ENCODE measurements around the gene PPP2R2C. TPM values are rescaled to one million over a fixed set of nuclear protein-coding genes. Genes with fewer than 3 reads are reported as not detected.

PPP2R2C gene
- total RNA-seq, 1 experiment from 2014 or later: 32.9 TPM

DNA sequence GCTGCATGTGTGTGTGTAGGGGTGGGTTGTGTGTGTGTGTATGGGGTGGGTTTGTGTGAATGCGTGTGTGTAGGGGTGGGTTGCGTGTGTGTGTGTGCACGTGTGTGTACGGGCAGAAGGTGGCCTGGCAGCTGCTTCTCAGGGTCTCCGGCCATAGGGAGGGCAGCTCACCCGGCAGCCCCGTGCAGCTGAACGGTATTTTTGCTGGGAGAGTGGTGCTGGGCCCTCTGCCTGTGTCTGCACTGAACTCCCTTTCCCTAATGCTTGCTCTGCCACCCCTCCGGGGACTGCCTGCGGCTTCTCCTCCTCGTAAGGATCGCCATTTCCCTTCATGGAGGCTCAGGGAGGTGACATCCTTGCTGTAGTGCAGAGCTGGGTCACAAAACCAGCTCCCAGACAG is 172.5 kb downstream of the PPP2R2C start:
- POLR2A ChIA-PET: no interaction called here
- Histone ChIP-seq H3K9me2 (ENCODE audit: insufficient read depth) (no peaks in the 10 kb centered on the region), H3K4me2 (ENCODE audit: low read length) (no peak overlapping the region), H3K4me1 (ENCODE audit: control insufficient read depth in 1 of 2, insufficient read depth in 2 of 2, low read length in 2 of 2) (no peaks in the 10 kb centered on the region), H3K9ac (ENCODE audit: low read length) (no peak overlapping the region), H3K27ac (ENCODE audit: low read depth, low read length) (no peak overlapping the region), H2AFZ (ENCODE audit: low read depth, low read length, poor library complexity, severe bottlenecking) (no peak overlapping the region), H3K36me3 (ENCODE audit: control insufficient read depth in 1 of 2, insufficient read depth in 2 of 2, low read length in 2 of 2) (peaks cover 3 to 5% of the 10 kb centered on the region in 2 experiments; a peak in 2 of 4 replicates), H4K20me1 (ENCODE audit: insufficient read depth) (no peaks in the 10 kb centered on the region), H3K4me3 (replicated peaks in 1 of 2; ENCODE audit: low read depth in 1 of 2, low read length in 2 of 2) (no peak overlapping the region), H3K27me3 (ENCODE audit: insufficient read depth, low read length) (no peaks in the 10 kb centered on the region), H3K79me2 (ENCODE audit: insufficient read depth, low read length) (no peaks in the 10 kb centered on the region), H3K9me3 (ENCODE audit: control insufficient read depth in 1 of 2, insufficient read depth in 1 of 2, low read depth in 1 of 2, low read length in 2 of 2) (no peaks in the 10 kb centered on the region)
- intact Hi-C loops (cut with micrococcal nuclease): no loop called here
- no peak for DNase-seq (ENCODE audit: low read depth, low spot score)
- RAD21 ChIA-PET (ENCODE audit: low non-redundant PET in 1 of 2, low total read pairs in 2 of 2, uncharacterized antibody in 2 of 2, unreplicated experiment in 2 of 2): no interaction called here
- no peak for ATAC-seq
- CTCF ChIA-PET: no interaction called here
- TF ChIP-seq MAX (IDR thresholded peaks at IDR 0.05) (no peak), YY1 (IDR thresholded peaks at IDR 0.05; ENCODE audit: extremely low read depth, insufficient replicate concordance, low read depth, low read length) (no peak), ELF1 (IDR thresholded peaks at IDR 0.05; ENCODE audit: borderline replicate concordance, low read depth) (no peak), ZBTB33 (IDR thresholded peaks at IDR 0.05; ENCODE audit: extremely low read depth, insufficient replicate concordance, low read length) (no peak), SIN3A (IDR thresholded peaks at IDR 0.05; ENCODE audit: low read depth) (no peak), JUND (IDR thresholded peaks at IDR 0.05) (no peak), ZFX (IDR thresholded peaks at IDR 0.05) (no peak), TCF7L2 (IDR thresholded peaks at IDR 0.05; ENCODE audit: borderline replicate concordance, extremely low read depth, insufficient read depth, insufficient read length) (no peak), SP1 (IDR thresholded peaks at IDR 0.05; ENCODE audit: low read depth) (no peak), CEBPB (IDR thresholded peaks at IDR 0.05; ENCODE audit: low read depth) (no peak), ATF3 (IDR thresholded peaks at IDR 0.05) (no peak), EGR1 (IDR thresholded peaks at IDR 0.05; ENCODE audit: low read depth) (no peak), POLR2A (IDR thresholded peaks at IDR 0.05; ENCODE audit: borderline replicate concordance, extremely low read depth, insufficient read depth, insufficient read length) (no peak), SRF (IDR thresholded peaks at IDR 0.05; ENCODE audit: low read depth) (no peak), RAD21 (IDR thresholded peaks at IDR 0.05; ENCODE audit: low read depth) (no peak)
- TF ChIP-seq, protein P1, sequence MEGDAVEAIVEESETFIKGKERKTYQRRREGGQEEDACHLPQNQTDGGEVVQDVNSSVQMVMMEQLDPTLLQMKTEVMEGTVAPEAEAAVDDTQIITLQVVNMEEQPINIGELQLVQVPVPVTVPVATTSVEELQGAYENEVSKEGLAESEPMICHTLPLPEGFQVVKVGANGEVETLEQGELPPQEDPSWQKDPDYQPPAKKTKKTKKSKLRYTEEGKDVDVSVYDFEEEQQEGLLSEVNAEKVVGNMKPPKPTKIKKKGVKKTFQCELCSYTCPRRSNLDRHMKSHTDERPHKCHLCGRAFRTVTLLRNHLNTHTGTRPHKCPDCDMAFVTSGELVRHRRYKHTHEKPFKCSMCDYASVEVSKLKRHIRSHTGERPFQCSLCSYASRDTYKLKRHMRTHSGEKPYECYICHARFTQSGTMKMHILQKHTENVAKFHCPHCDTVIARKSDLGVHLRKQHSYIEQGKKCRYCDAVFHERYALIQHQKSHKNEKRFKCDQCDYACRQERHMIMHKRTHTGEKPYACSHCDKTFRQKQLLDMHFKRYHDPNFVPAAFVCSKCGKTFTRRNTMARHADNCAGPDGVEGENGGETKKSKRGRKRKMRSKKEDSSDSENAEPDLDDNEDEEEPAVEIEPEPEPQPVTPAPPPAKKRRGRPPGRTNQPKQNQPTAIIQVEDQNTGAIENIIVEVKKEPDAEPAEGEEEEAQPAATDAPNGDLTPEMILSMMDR (IDR thresholded peaks at IDR 0.05 in 2 of 3, conservative IDR thresholded peaks at IDR 0.05 in 1 of 3; ENCODE audit: borderline replicate concordance in 1 of 3, insufficient read depth in 1 of 3, low read depth in 2 of 3, low read length in 2 of 3): no peak
- no TSS peak for BruUV-seq (replicated peaks)

Measured in HCT116 (cell line).